NCI-H1417 treated with DMSO at 0.1 percent for 48 hours (cell line): Measurements from ENCODE around the gene IL13.

ENCODE experiments used
- DNase-seq: peaks from one replicate; lab custom pipeline; 2025; lab: John Stamatoyannopoulos, UW

IL13 gene

DNA sequence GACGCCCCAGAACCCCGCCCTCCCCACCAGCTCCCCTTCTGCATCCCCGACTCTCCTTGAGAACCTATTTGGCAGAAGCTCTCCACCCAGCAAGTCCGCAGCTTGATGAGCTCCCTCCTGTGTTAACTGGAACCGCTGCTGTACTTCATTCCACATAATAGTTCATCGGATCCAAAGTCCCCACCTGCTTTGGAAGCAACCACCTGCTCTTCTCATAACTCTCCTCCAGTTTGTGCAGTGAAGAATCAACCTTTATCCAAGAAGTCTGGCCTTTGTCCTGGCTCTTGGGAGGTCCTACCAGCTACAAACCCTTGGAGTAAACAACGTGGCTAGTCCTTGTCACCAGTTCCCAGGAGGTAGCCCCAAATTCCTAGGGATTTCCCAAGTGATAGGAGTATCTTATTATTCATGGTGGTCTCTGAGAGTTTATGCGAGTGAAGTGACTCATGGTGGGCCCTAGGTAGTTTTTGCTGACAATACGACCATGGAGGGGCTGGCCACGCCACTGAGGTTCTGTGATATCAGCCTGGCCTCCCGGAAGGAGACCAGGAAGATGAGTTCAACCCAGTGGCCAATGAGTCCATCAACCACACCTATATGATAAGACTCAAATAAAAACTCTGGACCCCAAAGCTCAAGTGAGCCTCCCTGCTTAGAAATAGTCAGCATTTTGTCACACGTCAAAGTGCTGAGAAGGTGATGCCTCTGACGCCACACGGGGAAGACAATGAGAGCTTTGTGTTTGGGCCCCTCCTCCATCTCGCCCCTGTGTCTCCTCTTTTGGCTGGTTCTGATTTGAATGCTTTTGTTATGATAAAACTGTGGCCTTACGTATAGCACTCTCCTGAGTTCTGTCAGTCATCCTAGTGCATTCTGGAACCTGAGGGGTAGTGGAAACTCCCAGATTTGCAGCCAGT is 12.3 kb downstream of the IL13 start:
- DNase-seq: no peak

GRCh38 chr5:132671000-132671399 is 13.0 kb downstream of the IL13 start:
- DNase-seq: no peak

DNA sequence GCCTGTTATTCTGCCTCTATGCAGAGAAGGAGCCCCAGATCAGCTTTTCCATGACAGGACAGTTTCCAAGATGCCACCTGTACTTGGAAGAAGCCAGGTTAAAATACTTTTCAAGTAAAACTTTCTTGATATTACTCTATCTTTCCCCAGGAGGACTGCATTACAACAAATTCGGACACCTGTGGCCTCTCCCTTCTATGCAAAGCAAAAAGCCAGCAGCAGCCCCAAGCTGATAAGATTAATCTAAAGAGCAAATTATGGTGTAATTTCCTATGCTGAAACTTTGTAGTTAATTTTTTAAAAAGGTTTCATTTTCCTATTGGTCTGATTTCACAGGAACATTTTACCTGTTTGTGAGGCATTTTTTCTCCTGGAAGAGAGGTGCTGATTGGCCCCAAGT is 15.5 kb downstream of the IL13 start:
- no peak for DNase-seq

GRCh38 chr5:132673939-132674630 is 16.1 kb downstream of the IL13 start, which contains the start of gene IL4:
Gene IL4 (plus strand): TSS chr5:132673989. CDS start chr5:132674051, 62 bp downstream.
- DNase-seq: no peak

GRCh38 chr5:132674671-132675506 is 16.9 kb downstream of the IL13 start:
- no peak for DNase-seq

- no peak for DNase-seq
These were observed 18.1 kb downstream of the IL13 start for GRCh38 chr5:132675936-132676689.

DNA sequence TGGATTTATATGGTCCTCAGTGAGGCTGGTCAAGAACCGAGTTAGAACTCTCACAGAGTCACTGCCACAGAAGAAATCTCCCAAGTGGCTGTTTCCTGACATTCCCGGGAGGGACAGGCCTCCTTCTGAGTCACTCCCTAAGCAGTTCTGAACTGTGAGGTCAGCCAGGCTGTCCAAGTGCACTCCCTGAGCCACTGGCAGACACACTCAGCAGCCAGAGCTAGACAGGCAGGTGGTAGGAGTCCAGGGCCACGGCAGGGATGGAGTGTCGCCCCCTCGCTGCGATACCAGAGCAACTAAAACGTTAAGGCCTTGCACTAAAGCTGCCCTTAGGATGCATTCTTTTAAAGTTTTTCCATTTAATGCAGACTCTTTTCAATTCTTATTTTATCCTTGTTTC is 19.2 kb downstream of the IL13 start:
- DNase-seq: no peak

DNA sequence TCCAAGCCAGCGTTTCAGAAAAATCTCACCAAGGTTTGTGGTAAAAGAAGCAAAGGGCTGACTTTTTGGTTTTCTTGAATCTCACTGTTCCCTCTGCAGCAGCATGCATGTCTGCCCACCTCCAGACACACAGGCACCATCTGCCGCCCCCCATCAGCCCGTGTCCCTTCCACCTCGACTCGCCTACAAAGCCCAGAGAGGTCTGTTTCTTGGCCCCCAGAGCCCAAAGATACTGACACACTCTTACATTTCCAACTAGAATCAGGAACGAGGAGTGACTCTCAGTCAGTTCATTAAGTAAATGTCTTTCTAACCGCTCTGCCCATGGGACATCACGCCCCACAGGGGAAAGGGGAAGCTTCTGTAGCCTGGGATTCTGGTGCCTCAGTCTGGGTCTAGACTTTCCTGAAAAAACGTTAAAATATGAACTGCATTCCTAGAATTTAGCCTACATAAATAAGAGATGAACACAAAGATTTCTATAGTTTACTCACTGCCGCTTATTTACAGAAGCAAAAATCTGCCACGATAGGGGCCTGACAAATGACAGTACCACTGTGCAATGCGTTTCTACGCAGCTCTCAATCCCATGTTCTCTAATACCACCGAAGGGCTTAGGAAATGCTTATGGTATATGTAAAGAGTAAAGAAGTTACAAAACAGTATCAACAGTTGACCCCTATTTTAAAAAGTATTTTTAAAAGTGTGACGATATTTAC is 19.9 kb downstream of the IL13 start:
- DNase-seq: no peak

GRCh38 chr5:132678735-132679134 is 20.8 kb downstream of the IL13 start:
- no peak for DNase-seq

- no peak for DNase-seq
These were observed 21.2 kb downstream of the IL13 start for GRCh38 chr5:132679166-132679565.

DNA sequence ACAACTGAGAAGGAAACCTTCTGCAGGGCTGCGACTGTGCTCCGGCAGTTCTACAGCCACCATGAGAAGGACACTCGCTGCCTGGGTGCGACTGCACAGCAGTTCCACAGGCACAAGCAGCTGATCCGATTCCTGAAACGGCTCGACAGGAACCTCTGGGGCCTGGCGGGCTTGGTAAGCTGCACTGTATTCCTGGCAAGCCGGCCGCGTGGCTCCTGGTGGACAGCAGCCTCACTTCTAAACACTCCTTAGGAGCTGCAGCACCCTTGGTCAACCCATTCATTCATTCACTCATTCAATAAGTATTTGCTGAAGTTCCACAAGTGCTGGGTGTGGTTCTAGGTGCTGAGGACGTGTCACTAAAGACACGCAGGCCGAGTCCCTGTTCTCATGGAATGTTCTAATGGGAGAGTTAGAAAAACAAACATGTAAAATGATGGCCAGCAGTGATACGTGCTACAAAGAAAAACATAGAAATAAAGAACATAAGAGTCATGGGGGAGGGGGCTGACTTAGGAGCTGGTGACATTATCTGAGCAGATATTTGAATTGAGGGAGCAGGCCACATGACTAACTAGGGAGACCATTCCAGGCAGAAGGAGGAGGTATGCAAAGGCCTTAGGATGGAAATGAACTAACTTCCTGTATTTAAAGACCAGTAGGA is 21.9 kb downstream of the IL13 start:
- no peak for DNase-seq

GRCh38 chr5:132680780-132681475 is 23.0 kb downstream of the IL13 start:
- no peak for DNase-seq

DNA sequence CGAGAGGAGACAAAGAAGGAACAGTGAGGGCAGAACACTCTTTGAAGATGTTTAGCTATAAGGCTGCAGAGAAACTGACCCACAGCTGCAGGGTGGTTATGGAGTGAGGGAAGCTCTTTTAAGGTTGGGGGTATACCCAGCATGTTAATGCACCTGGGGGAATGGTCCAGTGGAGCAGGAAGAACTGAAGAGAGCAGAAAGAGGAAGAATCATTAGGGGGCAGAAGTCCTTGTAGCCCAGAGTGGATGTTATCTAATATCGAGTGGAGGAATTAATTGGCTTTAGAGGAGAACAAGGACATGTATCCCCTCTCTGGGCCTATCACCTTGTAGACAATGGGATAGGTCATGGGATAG is 23.5 kb downstream of the IL13 start:
- DNase-seq: no peak

- DNase-seq: no peak
These were observed 24.0 kb downstream of the IL13 start for GRCh38 chr5:132681983-132682382.

DNA sequence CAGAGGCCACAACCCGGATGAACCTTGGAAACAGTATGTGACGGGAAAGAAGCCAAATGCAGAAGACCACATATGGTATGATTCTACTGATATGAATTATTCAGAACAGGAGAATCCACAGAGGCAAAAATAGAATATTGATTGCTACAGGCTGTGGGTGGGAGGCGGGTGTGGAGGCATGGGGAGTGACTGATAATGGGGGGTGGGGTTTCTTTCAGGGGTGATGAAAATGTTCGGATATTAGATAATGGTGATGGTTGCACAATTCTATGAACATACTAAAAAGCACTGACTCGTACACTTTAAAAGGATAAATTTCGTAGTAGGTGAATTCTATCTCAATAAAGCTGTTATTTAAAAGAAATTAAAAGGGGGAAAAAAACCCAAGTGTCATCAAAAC is 26.5 kb downstream of the IL13 start:
- no peak for DNase-seq

- no peak for DNase-seq
These were observed 27.1 kb downstream of the IL13 start for GRCh38 chr5:132684922-132685720.

- no peak for DNase-seq
These were observed 28.2 kb downstream of the IL13 start for GRCh38 chr5:132686193-132686592.

DNA sequence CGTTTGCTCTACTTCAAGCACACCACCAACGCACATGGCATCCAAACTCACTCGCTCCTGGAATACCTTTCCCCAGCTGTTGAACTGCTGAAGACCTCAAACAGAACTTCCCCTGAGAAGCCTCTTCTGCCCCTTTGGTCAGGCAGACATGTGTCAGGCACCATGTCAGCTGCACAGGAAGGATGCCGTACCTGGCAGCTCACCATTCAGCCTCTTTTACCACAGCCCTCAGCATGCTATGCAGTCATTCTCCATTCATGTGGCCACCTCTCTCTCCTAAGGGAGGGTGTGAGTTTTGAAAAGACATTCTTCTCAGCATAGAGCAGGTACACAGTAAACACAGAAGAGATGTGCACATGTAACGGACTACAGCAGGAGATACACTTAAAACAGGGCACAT is 30.0 kb downstream of the IL13 start:
- no peak for DNase-seq
